Adrenal gland (tissue), 5 donors: ENCODE results near the gene NCOA1.

Source experiments
- POLR2A ChIP-seq, 2 donors: fragments of 450-650 bp; IDR thresholded peaks; one replicate each; pipeline ENCODE4 v1.6.1; 2017; ENCODE audit warnings: antibody characterized with exemption in 2 of 2, mild to moderate bottlenecking in 2 of 2, moderate library complexity in 1 of 2
- TF ChIP-seq, protein P1 (sequence below), 6 experiments: fragments of 450-650 bp in 4 of 6; fragments of 200-600 bp in 2 of 6; sonication (generic) in 1 of 6; IDR thresholded peaks; 1 replicate in 5 of 6; 2 replicates in 1 of 6; pipeline versions ENCODE4 v1.5.1 to v1.8.0; 2016 to 2021; ENCODE audit warnings: antibody characterized with exemption in 6 of 6, mild to moderate bottlenecking in 2 of 6, moderate library complexity in 1 of 6
- donor health status: DM: no; HTN: no; CAD: no.

DNA sequence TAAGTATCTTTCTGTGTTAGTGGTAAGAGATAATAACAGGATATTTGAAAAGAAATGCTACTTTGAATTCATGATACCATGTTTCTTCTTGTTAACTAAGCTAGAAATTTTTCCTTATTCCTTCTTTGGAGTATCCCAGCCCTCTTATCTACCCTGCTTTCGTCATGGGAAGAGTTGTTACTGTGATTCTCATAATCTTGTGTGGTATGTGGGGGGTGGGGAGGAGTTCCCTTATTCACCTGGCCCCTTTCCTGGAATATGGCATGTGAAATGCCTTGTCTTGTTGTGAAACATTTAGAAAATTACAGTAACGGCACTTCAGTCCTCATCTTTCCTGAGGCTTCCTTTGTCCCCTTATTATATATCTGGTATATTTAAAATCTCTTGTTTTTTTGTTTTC is 129.9 kb downstream of the NCOA1 start:
- TF ChIP-seq POLR2A (IDR thresholded peaks at IDR 0.05) = no peak
- TF ChIP-seq, protein P1, sequence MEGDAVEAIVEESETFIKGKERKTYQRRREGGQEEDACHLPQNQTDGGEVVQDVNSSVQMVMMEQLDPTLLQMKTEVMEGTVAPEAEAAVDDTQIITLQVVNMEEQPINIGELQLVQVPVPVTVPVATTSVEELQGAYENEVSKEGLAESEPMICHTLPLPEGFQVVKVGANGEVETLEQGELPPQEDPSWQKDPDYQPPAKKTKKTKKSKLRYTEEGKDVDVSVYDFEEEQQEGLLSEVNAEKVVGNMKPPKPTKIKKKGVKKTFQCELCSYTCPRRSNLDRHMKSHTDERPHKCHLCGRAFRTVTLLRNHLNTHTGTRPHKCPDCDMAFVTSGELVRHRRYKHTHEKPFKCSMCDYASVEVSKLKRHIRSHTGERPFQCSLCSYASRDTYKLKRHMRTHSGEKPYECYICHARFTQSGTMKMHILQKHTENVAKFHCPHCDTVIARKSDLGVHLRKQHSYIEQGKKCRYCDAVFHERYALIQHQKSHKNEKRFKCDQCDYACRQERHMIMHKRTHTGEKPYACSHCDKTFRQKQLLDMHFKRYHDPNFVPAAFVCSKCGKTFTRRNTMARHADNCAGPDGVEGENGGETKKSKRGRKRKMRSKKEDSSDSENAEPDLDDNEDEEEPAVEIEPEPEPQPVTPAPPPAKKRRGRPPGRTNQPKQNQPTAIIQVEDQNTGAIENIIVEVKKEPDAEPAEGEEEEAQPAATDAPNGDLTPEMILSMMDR (IDR thresholded peaks at IDR 0.05) = no peak
